Vagina (tissue), 2 donors: ENCODE data around the gene CCNT1. TPM values are rescaled to one million over a fixed set of nuclear protein-coding genes. Genes with fewer than 3 reads are reported as not detected.
"Not testable (repeated sequence)": the region's sequence is repeated elsewhere in the genome, so short reads cannot be mapped to it uniquely, and the experiment has no call there.

Source experiments
- DNase-seq, 2 donors: peaks; one replicate each; pipeline ENCODE4 v3.0.0-alpha.2; 2017; ENCODE audit errors: extremely low spot score in 2 of 2
- H3K27ac ChIP-seq: fragments of 200-600 bp; sonication (generic); one replicate; pipeline ENCODE4 v1.5.1; 2019
- H3K27me3 ChIP-seq: fragments of 200-600 bp; sonication (generic); one replicate; pipeline ENCODE4 v1.5.1; 2019
- H3K36me3 ChIP-seq, 2 donors: fragments of 200-600 bp; sonication (generic); one replicate each; pipeline ENCODE4 v1.5.1; 2017 to 2019
- H3K4me1 ChIP-seq: fragments of 200-600 bp; sonication (generic); one replicate; pipeline ENCODE4 v1.5.1; 2019
- H3K4me3 ChIP-seq, 2 donors: fragments of 200-600 bp; sonication (generic); 1 replicate in 1 of 2; 2 replicates in 1 of 2; pipeline ENCODE4 v1.5.1; 2016 to 2019
- H3K9me3 ChIP-seq: fragments of 200-600 bp; sonication (generic); one replicate; pipeline ENCODE4 v1.5.1; 2019
- CTCF ChIP-seq, 3 experiments: fragments of 450-650 bp in 2 of 3; fragments of 200-600 bp in 1 of 3; sonication (generic) in 1 of 3; IDR thresholded peaks; one replicate each; pipeline ENCODE4 v1.5.1; 2017 to 2019; ENCODE audit warnings: antibody characterized with exemption in 3 of 3, mild to moderate bottlenecking in 2 of 3, moderate library complexity in 2 of 3
- POLR2A ChIP-seq, 2 donors: fragments of 450-650 bp; IDR thresholded peaks; one replicate each; pipeline ENCODE4 v1.6.1; 2017; ENCODE audit warnings: antibody characterized with exemption in 2 of 2, mild to moderate bottlenecking in 2 of 2, moderate library complexity in 2 of 2
- POLR2AphosphoS5 ChIP-seq, 2 donors: sonication (generic); formaldehyde crosslinking; IDR thresholded peaks; one replicate each; pipeline ENCODE4 v1.9.0; 2017; ENCODE audit warnings: antibody characterized with exemption in 2 of 2, mild to moderate bottlenecking in 2 of 2, low read depth in 1 of 2; ENCODE audit not compliant: insufficient read depth in 1 of 2
- intact Hi-C: fragments of 100-400 bp; cut with DNase I; formaldehyde crosslinking; loops from one replicate; pipeline ENCODE4 v1.15.1; 2023
- total RNA-seq: library from RNA; depleted of rRNA; stranded (reverse); fragments of >200 nt; gene quantifications from one replicate; pipeline ENCODE4 v1.2.3, GENCODE V29; 2016

Gene CCNT1
- total RNA-seq, 1 donor from 2014 or later, result 58.4 TPM

- TF ChIP-seq CTCF (IDR thresholded peaks at IDR 0.05), result no peak
- no peak for TF ChIP-seq POLR2A (IDR thresholded peaks at IDR 0.05)
- no peak for TF ChIP-seq POLR2AphosphoS5 (IDR thresholded peaks at IDR 0.05; ENCODE audit: insufficient read depth in 1 of 2, low read depth in 1 of 2)
- Histone ChIP-seq H3K4me3 (no peak overlapping the region), H3K27ac (no peak overlapping the region), H3K27me3 (no peaks in the 10 kb centered on the region), H3K9me3 (no peaks in the 10 kb centered on the region), H3K36me3 (no peaks in the 10 kb centered on the region), H3K4me1 (peaks cover 8% of the 10 kb centered on the region)
- intact Hi-C loops, result no loop called here
- no peak for DNase-seq
These were observed 30.4 kb downstream of the CCNT1 start for GRCh38 chr12:48686037-48686595.

- TF ChIP-seq POLR2AphosphoS5 (IDR thresholded peaks at IDR 0.05; ENCODE audit: insufficient read depth in 1 of 2, low read depth in 1 of 2) (no peak), CTCF (IDR thresholded peaks at IDR 0.05) (no peak), POLR2A (IDR thresholded peaks at IDR 0.05) (no peak)
- Histone ChIP-seq H3K27ac (no peak overlapping the region), H3K9me3 (no peaks in the 10 kb centered on the region), H3K4me3 (no peak overlapping the region), H3K4me1 (peaks cover 34% of the 10 kb centered on the region), H3K27me3 (no peaks in the 10 kb centered on the region), H3K36me3 (peaks cover 0 to 11% of the 10 kb centered on the region in 2 donors)
- no peak for DNase-seq
- intact Hi-C loops, result no loop called here
These were observed 33.0 kb downstream of the CCNT1 start for GRCh38 chr12:48683534-48683933.

- peaks cover 0 to 11% of the 10 kb centered on the region in 2 donors for H3K36me3 ChIP-seq
- TF ChIP-seq POLR2A (IDR thresholded peaks at IDR 0.05) (no peak), POLR2AphosphoS5 (IDR thresholded peaks at IDR 0.05; ENCODE audit: insufficient read depth in 1 of 2, low read depth in 1 of 2) (no peak), CTCF (IDR thresholded peaks at IDR 0.05) (no peak)
- no peak for DNase-seq
- peak overlapping the region; percentile 80 to 97 for H3K4me3 ChIP-seq
- intact Hi-C loops, result no loop called here
- no peaks in the 10 kb centered on the region for H3K9me3 ChIP-seq
- H3K27me3 ChIP-seq, result no peaks in the 10 kb centered on the region
- H3K4me1 ChIP-seq, result peaks cover 40% of the 10 kb centered on the region
- H3K27ac ChIP-seq, result peak overlapping the region; percentile 85
These were observed 33.6 kb downstream of the CCNT1 start for GRCh38 chr12:48682927-48683326.

DNA sequence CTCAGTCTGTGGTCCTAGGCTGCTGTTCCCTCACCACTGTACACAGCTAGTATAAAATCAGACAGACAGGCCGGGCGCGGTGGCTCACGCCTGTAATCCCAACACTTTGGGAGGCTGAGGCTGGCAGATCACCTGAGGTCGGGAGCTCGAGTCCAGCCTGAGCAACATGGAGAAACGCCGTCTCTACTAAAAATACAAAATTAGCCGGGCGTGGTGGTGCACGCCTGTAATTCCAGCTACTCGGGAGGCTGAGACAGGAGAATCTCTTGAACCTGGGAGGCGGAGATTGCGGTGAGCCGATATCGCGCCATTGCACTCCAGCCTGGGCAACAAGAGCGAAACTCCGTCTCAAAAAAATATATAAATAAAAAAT lies 34.0 kb downstream of the CCNT1 start:
- H3K27me3 ChIP-seq, intact Hi-C loops, H3K9me3 ChIP-seq, DNase-seq: not testable (repeated sequence)
- H3K27ac ChIP-seq, result peak overlapping the region; percentile 85
- H3K4me1 ChIP-seq, result peaks cover 44% of the 10 kb centered on the region
- peak overlapping the region; percentile 80 to 97 for H3K4me3 ChIP-seq
- peaks cover 0 to 11% of the 10 kb centered on the region in 2 donors for H3K36me3 ChIP-seq

DNA sequence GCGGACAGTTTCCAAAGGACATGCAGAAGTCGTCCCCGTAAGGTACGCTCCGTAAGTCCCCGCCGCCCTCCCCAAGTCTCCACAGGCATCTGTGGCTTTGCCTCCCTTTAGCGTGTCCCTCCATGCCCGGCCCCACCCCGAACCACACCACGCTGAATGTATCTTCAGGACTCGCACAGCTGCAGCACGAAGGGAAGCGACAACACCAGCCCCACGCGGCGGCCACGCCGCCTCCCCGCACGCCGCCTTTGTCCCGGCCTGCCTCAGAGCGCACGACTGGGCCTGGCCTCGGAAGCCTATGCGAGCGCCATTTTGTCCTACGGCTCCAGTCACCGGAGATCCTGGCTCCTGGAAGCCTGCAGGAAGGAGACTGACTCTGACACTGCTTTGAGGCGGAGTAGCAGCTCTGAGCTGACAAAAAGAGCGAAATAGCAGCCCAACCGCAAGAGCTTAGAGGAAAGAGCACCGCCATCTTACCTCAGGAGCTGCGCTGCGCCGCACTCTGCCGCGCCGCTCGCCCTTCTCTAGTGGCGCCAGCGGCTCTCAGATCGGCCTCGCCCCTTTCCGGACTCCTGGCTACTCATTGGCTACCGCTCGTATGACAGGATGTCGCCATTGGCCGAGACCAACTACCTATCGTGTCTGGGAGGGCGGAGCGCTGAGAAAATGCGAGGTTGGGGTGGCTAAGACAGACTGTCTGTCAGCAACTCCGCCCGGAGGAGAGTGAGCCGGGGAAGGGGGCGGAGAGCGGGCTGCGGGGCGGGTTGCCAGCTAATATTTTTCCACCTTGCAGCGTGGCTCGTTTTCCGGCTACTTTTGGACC lies 34.6 kb downstream of the CCNT1 start, which contains the start of gene KANSL2:
KANSL2 (minus strand) TSS at position 529 of the 823 bp plus-strand sequence. CDS start 606 bp downstream, outside the sequence.
- Histone ChIP-seq H3K36me3 (peaks cover 0 to 16% of the 10 kb centered on the region in 2 donors), H3K4me1 (peaks cover 50% of the 10 kb centered on the region), H3K27ac (peak within 1 kb of the TSS; percentile 85), H3K9me3 (no peaks in the 10 kb centered on the region), H3K27me3 (no peaks in the 10 kb centered on the region), H3K4me3 (peak within 1 kb of the TSS; percentile 80 to 97)
- DNase-seq, result peak; percentile 98 to 99
- intact Hi-C loops, result no loop called here
- TF ChIP-seq CTCF (IDR thresholded peaks at IDR 0.05) (no peak), POLR2A (IDR thresholded peaks at IDR 0.05) (peak in 1 of 2 donors; percentile 96), POLR2AphosphoS5 (IDR thresholded peaks at IDR 0.05; ENCODE audit: insufficient read depth in 1 of 2, low read depth in 1 of 2) (peak; percentile 95 to 100)
